ENCODE results near the gene CLIP3.
"Not testable (repeated sequence)": the region's sequence is repeated elsewhere in the genome, so short reads cannot be mapped to it uniquely, and the experiment has no call there.

CLIP3 gene

DNA sequence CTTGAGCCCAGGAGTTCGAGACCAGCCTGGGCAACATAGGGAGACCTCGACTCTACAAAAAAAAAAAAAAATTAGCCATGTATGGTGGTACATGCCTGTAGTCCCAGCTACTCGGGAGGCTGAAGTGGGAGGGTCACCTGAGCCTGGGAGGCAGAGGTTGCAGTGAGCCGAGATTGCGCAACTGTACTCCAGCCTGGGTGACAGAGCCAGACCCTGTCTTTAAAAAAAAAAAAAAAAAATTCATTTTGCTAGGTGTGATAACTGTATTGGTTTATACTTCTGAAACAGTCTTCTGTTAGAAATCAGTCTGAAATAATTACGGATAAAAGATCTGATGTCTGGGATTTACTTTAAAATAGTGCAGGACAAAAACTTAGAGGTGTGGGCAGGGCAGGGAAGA lies 8.4 kb upstream of the CLIP3 start:
- H3K9me3 Mint-ChIP-seq; H3K36me3 Mint-ChIP-seq (ENCODE audit: insufficient read depth); H3K27ac Mint-ChIP-seq (ENCODE audit: low read depth); H3K4me1 Mint-ChIP-seq; H3K4me3 Mint-ChIP-seq; ATAC-seq (replicated peaks; ENCODE audit: extremely low read depth, poor library complexity, severe bottlenecking); DNase-seq (ENCODE audit: low spot score in 2 of 2); H3K27me3 Mint-ChIP-seq: not testable (repeated sequence)

DNA sequence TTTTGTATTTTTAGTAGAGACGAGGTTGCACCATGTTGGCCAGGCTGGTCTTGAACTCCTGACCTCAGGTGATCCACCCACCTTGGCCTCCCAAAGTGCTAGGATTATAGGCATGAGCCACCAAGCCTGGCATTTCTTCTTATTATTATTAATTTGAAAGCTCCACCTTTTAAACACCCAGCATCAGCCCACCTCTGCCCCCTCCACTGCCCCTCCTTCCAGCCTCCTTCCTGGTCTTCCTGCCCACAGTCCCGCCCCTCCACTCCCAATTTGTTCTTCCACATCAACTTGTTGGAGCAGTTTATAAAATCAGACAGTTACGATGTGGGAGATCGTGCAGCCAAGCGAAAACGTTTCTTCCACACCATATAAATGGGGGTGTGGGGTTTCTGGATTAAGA lies 7.8 kb upstream of the CLIP3 start:
- no peak overlapping the region for H3K4me3 Mint-ChIP-seq
- no peaks in the 10 kb centered on the region for H3K9me3 Mint-ChIP-seq
- ATAC-seq (replicated peaks; ENCODE audit: extremely low read depth, poor library complexity, severe bottlenecking) (no peak), DNase-seq (ENCODE audit: low spot score in 2 of 2) (no peak)
- no peak overlapping the region for H3K27ac Mint-ChIP-seq (ENCODE audit: low read depth)
- peaks cover 15% of the 10 kb centered on the region for H3K4me1 Mint-ChIP-seq
- peaks cover 4% of the 10 kb centered on the region for H3K36me3 Mint-ChIP-seq (ENCODE audit: insufficient read depth)
- no peaks in the 10 kb centered on the region for H3K27me3 Mint-ChIP-seq

DNA sequence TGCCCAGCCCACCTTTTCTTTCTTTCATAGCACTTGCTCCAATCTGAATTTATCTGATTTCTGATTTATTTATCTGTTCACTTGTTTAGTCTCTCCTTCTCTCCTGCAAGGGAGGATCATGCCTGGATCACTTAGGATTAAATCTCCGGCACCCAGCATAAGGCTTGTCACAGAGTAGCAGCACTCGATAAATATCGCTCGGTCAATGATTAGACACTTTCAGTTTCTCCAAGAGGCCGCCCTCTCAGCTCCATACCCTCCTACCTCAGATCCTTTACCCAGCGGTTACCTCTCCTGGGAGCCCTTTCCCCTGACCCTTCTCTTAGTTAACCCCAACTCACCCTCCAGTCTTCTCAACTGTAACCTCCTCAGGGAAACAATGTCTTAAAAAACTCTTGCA lies 1.4 kb downstream of the CLIP3 start:
- Mint-ChIP-seq H3K4me3 (no peak overlapping the region), H3K9me3 (no peaks in the 10 kb centered on the region), H3K4me1 (peaks cover 20% of the 10 kb centered on the region), H3K27ac (ENCODE audit: low read depth) (no peak overlapping the region), H3K27me3 (no peaks in the 10 kb centered on the region), H3K36me3 (ENCODE audit: insufficient read depth) (peaks cover 1% of the 10 kb centered on the region)
- DNase-seq (ENCODE audit: low spot score in 2 of 2) (no peak), ATAC-seq (replicated peaks; ENCODE audit: extremely low read depth, poor library complexity, severe bottlenecking) (no peak)

DNA sequence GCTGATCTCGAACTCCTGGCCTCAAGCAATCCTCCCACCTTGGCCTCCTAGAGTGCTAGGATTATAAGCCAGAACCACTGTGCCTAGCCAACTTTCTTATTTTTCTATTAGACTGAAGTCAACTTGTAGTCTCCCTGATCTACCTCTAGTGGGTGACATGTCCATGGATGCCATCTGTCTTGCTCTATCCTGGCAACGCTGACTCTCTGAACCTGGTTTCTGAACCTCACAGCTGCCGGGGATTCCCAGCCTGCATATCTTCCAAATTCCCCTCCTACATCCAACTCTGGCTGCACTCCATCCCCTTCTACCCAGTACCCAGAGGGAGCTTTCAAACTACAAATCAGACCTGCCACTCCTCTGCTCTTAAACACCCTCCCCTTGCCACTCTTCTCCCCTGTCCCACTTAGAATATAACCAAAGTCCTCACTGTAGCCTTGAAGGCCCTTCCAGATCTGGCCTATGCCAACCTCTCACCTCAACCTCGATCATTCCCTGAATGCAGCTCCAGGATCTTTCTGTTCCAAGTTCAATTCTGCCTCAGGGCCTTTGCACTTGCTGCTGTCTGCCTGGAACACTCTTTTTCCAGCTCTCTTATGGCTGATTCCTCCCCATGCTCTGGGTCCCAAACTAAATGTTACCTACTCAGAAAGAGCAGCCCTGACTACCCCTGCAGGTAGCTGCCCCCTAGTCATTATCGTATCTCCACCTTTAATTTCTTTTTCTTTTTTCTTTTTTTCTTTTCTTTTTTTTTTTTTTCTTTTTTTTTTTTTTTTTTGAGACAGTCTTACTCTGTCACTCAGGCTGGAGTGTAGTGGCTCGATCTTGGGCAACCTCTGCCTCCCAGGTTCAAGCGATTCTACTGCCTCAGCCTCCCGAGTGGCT lies 2.2 kb downstream of the CLIP3 start:
- no peak for DNase-seq (ENCODE audit: low spot score in 2 of 2)
- no peak for ATAC-seq (replicated peaks; ENCODE audit: extremely low read depth, poor library complexity, severe bottlenecking)
- no peak overlapping the region for H3K4me3 Mint-ChIP-seq
- H3K27ac Mint-ChIP-seq (ENCODE audit: low read depth) = no peak overlapping the region
- no peaks in the 10 kb centered on the region for H3K27me3 Mint-ChIP-seq
- peaks cover 14% of the 10 kb centered on the region for H3K4me1 Mint-ChIP-seq
- H3K9me3 Mint-ChIP-seq = no peaks in the 10 kb centered on the region
- H3K36me3 Mint-ChIP-seq (ENCODE audit: insufficient read depth) = peaks cover 1% of the 10 kb centered on the region

DNA sequence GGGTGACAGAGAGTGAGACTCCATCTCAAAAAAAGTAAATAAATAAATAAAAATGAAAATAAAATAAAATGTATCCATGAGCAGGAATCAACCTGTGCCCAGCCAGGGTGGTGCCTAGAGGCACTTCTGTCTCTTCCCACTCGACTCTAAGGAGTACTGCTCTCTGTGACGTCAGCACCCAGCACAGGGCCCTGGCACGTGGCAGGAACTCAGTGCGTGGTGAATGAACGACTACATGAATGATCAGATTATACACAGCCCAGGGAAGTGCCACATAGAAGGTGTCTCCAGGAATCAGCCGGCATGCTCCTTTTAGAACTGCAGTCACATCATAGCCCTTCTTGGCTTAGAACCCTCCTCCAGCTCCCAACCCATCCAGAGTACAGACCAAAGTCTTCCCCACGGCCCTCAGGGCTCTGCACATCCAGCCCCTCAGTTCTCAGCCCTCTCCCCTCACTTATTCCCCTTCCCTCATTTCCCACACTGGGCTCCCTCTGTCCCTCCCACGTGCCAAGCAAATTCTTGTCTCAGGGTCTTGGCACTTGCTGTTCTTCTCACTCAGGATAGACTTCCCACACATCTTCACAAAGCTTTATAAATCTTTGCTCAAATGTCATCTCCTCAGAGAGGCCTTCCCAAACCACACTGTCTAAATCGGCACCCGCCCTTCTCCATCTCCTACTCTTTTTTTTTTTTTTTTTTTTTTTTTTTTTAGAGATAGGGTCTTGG lies 4.2 kb downstream of the CLIP3 start:
- DNase-seq (ENCODE audit: low spot score in 2 of 2) = no peak
- no peak overlapping the region for H3K4me3 Mint-ChIP-seq
- H3K27me3 Mint-ChIP-seq = no peaks in the 10 kb centered on the region

DNA sequence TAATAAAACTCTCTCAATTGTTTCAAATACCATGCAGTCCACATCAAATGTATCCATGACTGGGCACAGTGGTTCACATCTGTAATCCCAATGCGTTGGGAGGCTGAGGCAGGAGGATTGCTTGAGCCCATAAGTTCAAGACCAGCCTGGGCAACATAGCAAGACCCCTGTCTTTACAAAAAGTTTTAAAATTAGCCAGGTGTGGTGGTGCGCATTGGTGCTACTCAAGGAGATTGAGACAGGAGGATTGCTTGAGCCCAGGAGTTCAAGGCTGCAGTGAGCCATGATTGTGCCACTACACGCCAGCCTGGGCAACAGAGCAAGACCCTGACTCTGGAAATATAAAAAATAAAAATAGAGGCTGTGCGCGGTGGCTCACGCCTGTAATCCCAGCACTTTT lies 5.0 kb downstream of the CLIP3 start:
- H3K36me3 Mint-ChIP-seq (ENCODE audit: insufficient read depth) = no peaks in the 10 kb centered on the region
- H3K27ac Mint-ChIP-seq (ENCODE audit: low read depth) = no peak overlapping the region
- H3K4me1 Mint-ChIP-seq = peaks cover 4% of the 10 kb centered on the region
- DNase-seq (ENCODE audit: low spot score in 2 of 2) (no peak), ATAC-seq (replicated peaks; ENCODE audit: extremely low read depth, poor library complexity, severe bottlenecking) (no peak)
- H3K27me3 Mint-ChIP-seq = no peaks in the 10 kb centered on the region
- H3K9me3 Mint-ChIP-seq = no peaks in the 10 kb centered on the region
- H3K4me3 Mint-ChIP-seq = no peak overlapping the region

More for the DNA sequence above, 4.2 kb downstream of the CLIP3 start:
- Mint-ChIP-seq H3K27ac (ENCODE audit: low read depth) (no peak overlapping the region), H3K36me3 (ENCODE audit: insufficient read depth) (peaks cover 1% of the 10 kb centered on the region), H3K9me3 (no peaks in the 10 kb centered on the region), H3K4me1 (peaks cover 4% of the 10 kb centered on the region)
- no peak for ATAC-seq (replicated peaks; ENCODE audit: extremely low read depth, poor library complexity, severe bottlenecking)

DNA sequence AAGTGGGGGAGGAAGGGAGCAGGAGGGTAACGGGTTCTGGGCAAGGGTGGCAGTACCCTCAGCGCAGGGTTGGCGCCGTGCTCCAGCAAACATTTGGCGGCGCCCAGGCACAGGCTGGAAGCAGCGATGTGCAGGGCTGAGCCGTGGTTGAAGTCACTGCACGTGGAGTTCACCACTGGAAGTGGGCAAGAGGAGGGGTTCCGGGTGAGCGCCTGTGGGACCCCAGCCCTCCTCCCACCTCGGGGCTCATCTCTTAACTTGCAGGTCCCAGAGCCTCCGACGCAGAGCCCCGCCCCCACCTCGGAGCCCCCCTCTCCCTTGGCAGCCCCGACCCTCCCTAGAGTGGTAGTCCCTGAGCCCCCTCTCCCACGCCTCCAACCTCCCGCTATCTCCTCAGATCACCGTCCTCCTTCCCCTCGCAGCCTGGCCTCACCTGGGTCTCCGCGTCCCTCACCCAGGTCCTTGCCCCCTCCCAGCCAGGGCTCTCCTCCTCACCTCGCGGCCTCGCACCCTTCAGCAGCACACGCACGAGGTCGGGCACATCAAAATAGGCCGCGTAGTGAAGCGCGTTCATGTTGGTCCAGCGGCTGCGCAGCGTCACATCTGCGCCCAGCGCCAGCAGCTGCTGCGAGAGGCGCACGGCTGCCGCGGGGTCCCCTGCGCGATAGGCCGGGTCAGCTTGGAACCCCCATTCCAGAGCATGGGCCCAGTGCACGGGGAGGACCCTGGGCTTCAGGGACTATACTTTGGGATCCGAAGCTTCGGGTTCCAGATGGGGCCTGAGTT lies 6.4 kb downstream of the CLIP3 start:
- ATAC-seq (replicated peaks; ENCODE audit: extremely low read depth, poor library complexity, severe bottlenecking) = no peak
- H3K4me3 Mint-ChIP-seq = no peak overlapping the region
- no peak for DNase-seq (ENCODE audit: low spot score in 2 of 2)
- H3K4me1 Mint-ChIP-seq = peaks cover 2% of the 10 kb centered on the region
- H3K9me3 Mint-ChIP-seq = no peaks in the 10 kb centered on the region
- no peaks in the 10 kb centered on the region for H3K36me3 Mint-ChIP-seq (ENCODE audit: insufficient read depth)
- no peak overlapping the region for H3K27ac Mint-ChIP-seq (ENCODE audit: low read depth)
- no peaks in the 10 kb centered on the region for H3K27me3 Mint-ChIP-seq

DNA sequence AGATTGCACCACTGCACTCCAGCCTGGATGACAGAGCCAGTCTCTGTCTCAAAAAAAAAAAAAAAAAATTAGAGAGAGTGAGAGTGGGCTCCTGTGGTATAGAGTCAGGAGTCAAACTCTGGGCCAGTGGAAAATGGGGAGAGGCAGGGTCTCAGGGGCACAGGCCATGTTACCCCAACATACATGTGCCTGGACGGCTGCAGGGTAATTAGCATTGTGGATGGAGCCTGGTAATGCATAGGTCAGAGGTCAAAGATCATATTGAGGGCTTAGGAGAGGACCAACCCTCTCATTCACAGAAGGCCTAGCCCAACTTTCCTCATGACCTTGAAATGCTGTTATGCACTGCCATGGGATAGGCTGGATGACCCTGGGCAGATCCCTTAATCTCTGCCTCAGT lies 7.1 kb downstream of the CLIP3 start:
- DNase-seq (ENCODE audit: low spot score in 2 of 2) = no peak
- no peaks in the 10 kb centered on the region for H3K4me1 Mint-ChIP-seq
- no peak overlapping the region for H3K27ac Mint-ChIP-seq (ENCODE audit: low read depth)
- H3K9me3 Mint-ChIP-seq = no peaks in the 10 kb centered on the region
- no peaks in the 10 kb centered on the region for H3K36me3 Mint-ChIP-seq (ENCODE audit: insufficient read depth)
- no peaks in the 10 kb centered on the region for H3K27me3 Mint-ChIP-seq
- no peak overlapping the region for H3K4me3 Mint-ChIP-seq
- no peak for ATAC-seq (replicated peaks; ENCODE audit: extremely low read depth, poor library complexity, severe bottlenecking)

DNA sequence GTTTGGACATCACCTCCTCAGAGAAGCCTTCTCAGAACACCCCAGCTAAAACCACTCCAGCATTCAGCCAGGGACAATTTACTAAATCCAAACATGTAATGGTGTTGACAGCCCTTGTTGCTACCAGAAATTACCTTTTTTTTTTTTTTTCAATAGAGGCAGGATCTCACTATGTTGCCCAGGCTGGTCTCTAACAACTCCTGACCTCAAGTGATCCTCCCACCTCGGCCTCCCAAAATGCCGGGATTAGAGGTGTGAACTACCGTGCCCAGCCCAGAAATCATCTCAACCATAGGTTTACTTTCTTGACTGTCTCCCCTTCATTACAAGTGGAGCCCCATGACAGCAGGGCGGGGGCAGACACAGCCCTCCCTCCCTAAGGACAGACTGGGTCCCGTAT lies 9.2 kb downstream of the CLIP3 start:
- H3K9me3 Mint-ChIP-seq = no peaks in the 10 kb centered on the region
- no peak overlapping the region for H3K4me3 Mint-ChIP-seq
- ATAC-seq (replicated peaks; ENCODE audit: extremely low read depth, poor library complexity, severe bottlenecking) (no peak), DNase-seq (ENCODE audit: low spot score in 2 of 2) (no peak)
- H3K4me1 Mint-ChIP-seq = no peaks in the 10 kb centered on the region
- no peak overlapping the region for H3K27ac Mint-ChIP-seq (ENCODE audit: low read depth)
- peaks cover 5% of the 10 kb centered on the region for H3K36me3 Mint-ChIP-seq (ENCODE audit: insufficient read depth)
- H3K27me3 Mint-ChIP-seq = no peaks in the 10 kb centered on the region

DNA sequence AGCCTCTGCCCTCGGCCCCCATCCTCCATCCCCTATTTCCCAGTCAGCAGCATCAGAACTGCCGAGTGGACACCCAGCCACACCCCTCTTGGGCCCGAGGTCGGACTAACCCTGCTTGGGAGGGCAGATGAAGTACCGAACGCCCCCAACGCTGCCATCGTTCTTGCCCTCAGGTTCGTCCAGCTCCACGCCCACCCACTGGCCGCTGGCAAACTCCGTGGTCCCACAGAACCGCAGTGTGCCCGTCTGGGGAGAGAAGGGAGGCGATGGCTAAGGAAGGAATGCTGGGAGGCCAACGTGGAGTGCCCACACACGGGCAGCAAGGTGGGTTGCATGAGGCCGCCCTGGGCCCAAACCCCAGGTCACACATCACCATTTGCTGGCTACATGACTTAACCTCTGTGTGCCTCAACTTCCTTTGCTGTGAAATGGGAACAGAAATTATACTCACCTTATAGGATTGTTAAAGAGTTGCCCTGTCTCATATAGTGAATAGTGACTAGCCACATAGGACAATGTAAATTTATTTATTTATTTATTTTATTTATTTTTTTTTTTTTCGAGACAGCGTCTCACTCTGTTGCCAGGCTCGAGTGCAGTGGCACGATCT lies 13.5 kb downstream of the CLIP3 start:
- no peaks in the 10 kb centered on the region for H3K27me3 Mint-ChIP-seq
- DNase-seq (ENCODE audit: low spot score in 2 of 2) (no peak), ATAC-seq (replicated peaks; ENCODE audit: extremely low read depth, poor library complexity, severe bottlenecking) (no peak)
- H3K9me3 Mint-ChIP-seq = no peaks in the 10 kb centered on the region
- H3K36me3 Mint-ChIP-seq (ENCODE audit: insufficient read depth) = peaks cover 10% of the 10 kb centered on the region
- no peak overlapping the region for H3K27ac Mint-ChIP-seq (ENCODE audit: low read depth)
- peaks cover 17% of the 10 kb centered on the region for H3K4me1 Mint-ChIP-seq
- H3K4me3 Mint-ChIP-seq = no peak overlapping the region

DNA sequence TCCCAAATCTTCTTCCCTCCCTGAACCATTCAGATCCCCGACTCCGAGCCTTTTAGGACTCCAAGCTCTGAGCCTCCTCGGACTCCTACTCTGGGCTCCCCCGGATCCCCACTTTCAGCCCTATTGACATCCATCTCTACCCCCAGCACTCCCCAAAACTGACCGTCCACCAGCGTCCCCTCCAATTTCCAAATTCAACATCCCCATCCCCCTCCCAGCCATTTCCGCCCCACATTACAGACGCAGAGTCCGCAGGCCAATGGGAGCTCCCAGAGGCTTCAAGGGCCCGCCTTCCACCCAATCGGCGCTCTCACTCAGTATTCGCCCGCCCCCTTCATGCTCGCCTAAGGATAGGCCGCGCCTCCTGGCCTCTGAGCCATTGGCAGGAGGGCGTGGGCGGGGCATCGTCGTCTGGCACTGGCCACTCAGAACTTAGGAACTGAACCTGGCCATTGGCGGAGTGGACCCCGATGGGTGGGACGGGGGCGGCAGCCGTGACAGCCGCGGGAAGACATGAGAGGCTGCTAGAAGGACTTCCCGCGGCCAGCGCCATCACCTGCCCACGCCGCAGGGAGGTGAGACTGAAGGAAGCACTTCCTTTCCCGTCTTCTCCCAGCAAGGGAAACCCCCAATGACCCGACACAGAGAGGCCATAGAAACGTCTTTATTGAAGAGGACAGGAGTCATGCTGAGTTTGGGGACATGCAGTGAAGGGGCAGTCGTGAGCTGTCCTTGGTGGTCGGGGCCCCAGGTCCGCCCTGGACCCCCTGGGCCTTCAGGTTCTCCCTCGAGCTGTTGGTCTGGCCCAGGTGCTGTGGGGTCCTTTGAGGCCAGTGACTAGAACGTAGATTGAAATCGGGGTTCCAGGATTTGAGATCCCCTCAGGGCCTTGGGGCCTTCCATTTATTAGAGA lies 18.4 kb downstream of the CLIP3 start, which contains the start of gene ALKBH6:
ALKBH6 (minus strand) TSS at position 202 of the 913 bp plus-strand sequence. CDS start 816 bp downstream, outside the sequence.
- H3K4me3 Mint-ChIP-seq = peak within 1 kb of the TSS; percentile 93

More for the DNA sequence above, 18.4 kb downstream of the CLIP3 start, which contains the start of gene ALKBH6:
- ATAC-seq (replicated peaks; ENCODE audit: extremely low read depth, poor library complexity, severe bottlenecking) (peak; percentile 99), DNase-seq (ENCODE audit: low spot score in 2 of 2) (peak; percentile 96 to 99)
- H3K36me3 Mint-ChIP-seq (ENCODE audit: insufficient read depth) = peaks cover 7% of the 10 kb centered on the region
- peaks cover 45% of the 10 kb centered on the region for H3K4me1 Mint-ChIP-seq
- no peaks in the 10 kb centered on the region for H3K27me3 Mint-ChIP-seq
- peak within 1 kb of the TSS; percentile 95 for H3K27ac Mint-ChIP-seq (ENCODE audit: low read depth)
- H3K9me3 Mint-ChIP-seq = no peaks in the 10 kb centered on the region
